ENCODE data around the gene DBR1.

DBR1 gene, protein sequence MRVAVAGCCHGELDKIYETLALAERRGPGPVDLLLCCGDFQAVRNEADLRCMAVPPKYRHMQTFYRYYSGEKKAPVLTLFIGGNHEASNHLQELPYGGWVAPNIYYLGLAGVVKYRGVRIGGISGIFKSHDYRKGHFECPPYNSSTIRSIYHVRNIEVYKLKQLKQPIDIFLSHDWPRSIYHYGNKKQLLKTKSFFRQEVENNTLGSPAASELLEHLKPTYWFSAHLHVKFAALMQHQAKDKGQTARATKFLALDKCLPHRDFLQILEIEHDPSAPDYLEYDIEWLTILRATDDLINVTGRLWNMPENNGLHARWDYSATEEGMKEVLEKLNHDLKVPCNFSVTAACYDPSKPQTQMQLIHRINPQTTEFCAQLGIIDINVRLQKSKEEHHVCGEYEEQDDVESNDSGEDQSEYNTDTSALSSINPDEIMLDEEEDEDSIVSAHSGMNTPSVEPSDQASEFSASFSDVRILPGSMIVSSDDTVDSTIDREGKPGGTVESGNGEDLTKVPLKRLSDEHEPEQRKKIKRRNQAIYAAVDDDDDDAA

GRCh38 chr3:138174421-138175131, at the start of gene DBR1:
DBR1 (minus strand) TSS chr3:138174921; CDS start chr3:138174795, 126 bp downstream.
- peak; percentile 36 to 58 (median 48) for DNase-seq

DNA sequence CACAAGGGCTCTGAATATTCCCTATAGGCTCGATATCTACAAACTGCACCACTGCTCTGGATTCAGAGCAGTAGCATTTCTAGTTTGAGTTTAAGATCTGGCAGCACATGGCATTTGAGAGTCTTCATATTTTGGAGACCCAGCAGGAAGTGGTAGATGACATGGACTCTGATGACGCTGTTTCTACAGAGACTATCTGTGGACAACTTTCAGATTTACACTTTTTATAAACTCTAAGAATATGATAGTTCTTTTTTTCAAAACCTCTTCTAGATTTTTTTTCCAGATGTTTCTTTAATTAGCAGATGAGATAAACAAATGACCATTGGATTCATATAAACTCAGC, 48.2 kb upstream of the DBR1 start:
- DNase-seq: no peak

DNA sequence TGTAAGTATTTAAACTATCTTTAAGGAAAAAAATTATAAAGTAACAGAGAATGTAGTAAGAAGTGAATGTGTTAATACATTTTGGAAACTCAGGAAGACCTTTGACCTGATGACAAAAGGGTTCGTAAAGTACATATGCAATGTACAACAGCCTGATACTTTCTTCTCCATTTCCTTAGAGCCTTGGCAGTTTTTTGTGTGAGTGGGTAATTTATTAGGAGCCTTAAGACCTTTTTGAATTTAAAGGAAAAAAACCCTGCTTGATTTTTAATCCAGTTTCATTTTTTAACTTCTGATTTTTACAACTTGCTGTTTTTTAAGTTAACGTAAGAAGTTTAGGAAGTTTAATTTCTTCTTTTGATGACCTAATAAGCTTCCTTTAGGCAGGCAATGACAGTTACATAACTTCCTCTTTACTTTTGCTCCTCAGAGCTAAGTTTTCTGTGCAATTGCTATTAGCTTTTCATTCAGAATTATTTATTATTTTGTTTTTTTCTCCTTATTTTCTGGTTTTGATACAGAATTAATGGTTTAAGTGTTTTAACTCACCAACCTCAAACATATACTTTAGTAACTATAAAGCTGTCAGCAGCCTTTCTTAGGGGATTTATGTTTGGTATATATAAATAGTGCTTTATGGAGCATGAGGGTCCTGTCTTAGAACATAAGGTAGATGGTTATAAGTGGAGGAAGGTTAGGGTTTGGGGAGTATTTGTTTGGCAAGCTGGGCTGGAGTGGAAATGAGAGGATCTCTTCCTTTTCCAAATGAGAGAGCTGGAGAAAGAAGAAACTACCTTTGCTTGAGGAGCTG, 47.6 kb upstream of the DBR1 start:
- no peak for DNase-seq

DNA sequence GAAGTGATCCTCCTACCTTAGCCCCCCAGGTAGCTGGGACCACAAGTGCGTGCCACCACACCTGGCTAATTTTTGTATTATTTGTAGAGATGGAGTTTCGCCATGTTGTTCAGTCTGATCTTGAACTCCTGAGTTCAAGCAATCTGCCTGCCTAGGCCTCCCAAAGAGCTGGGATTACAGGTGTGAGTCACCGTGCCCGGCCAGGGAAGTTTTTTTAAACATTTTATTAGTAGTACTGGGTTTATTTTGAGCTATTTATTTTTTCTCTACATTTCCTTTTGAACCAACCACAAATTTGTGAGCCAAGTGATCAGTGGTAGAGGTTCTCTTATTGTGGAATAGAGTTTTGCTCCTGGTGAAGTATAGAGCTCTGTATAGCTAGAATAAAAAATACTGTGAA, 46.1 kb upstream of the DBR1 start:
- no peak for DNase-seq

GRCh38 chr3:138220242-138220641, 45.5 kb upstream of the DBR1 start:
- no peak for DNase-seq

DNA sequence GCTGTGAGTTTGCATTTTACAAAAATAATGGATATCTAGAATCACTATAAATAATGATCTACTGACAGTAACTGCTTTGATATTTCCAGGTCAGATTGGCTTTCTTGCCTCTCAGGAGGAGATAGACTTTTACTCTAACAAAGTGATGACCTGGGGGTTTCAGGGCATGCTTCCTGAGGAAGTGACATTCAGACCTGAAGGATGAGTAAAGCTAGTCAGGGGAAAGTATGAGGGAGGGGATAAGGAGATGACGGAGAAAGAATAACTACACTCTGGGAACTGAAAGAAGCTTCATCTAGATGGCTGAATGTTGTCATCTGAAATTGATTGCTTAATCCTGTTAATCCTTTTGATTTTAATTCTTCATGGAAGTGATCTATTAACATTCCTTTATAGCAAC, 44.5 kb upstream of the DBR1 start:
- no peak for DNase-seq

DNA sequence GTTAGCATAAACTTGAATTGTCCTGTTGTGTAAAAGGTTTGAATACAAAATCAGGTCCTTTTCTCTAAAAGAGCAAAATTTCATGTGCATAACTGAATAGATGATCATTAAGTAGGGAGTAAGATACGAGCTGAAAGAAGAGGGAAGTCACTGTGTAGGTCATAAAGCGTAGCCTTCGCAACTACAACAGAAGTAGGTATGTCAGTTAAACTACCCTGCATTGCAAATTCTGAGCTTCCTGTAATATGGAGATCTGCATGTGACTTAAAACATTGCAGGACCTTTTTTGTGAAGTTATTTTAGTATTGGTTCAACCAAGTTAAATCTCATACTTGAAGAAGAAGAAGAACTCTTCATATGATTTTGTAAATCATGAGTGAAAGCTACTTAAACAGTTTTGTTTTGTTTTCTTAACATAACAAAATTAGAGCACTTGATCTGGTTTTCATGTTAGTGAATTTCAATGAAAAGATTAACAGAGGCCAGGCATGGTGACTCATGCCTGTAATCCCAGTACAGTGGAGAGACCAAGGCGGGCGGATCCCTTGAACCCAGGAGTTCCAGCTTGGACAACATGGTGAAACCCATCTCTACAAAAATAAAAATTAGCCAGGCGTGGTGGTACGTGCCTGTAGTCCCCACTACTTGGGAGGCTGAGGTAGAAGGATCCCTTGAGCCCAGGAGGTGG, 38.8 kb upstream of the DBR1 start:
- DNase-seq: no peak

DNA sequence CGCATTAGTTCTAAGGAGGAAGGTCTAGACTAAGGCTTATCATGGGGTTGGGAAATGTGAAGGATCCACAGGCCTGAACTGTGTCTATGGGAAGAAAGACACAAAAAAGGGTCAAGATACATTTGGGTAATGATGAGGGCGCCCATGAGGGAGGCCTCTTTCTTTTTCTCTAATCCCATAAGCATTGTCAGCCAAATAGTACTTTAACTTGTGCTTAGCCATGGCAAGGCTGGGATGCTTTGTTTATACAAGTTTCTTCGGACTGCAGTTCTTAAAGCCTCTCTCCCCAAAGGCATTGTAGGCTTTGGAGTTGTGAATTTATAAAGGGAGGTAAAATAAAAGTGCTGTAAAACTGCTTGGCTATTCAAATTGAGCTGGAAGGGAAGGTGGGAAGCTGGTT, 35.8 kb upstream of the DBR1 start:
- no peak for DNase-seq

- no peak for DNase-seq
Observed at GRCh38 chr3:138206196-138206595, 31.5 kb upstream of the DBR1 start.

DNA sequence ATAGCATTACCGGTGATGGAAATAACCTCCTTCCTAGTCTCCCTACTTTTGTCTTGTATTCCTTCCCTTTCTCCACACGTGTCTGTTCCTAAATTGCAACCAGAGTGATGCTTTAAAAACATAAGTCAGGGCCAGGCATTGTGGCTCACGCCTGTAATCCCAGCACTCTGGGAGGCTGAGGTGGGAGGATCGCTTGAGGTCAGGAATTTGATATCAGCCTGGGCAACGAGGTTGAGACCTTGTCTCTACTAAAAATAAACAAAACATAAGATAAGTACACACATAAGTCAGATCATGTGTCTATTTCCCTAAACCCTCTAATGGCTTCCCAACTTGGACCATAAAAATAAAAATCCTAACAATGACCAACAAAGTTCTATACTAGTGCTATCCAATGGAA, 30.8 kb upstream of the DBR1 start:
- no peak for DNase-seq

DNA sequence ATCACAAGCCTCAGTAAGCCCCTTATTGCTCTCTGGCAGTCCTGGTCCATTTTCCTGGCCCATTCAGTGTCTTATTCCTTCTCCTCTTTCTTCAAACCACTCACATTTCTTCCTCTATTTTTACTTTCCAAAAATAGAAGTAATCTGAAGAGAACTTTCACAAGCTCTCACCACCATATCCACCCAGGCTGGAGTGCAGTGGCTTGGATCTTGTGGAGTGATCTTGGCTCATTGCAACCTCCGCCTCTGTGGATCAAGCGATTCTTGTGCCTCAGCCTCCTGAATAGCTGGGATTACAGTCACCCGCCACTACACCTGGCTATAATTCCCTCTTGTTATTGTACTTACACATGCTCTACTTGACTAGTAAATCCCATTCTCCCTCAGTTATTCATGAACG, 29.2 kb upstream of the DBR1 start:
- no peak for DNase-seq

DNA sequence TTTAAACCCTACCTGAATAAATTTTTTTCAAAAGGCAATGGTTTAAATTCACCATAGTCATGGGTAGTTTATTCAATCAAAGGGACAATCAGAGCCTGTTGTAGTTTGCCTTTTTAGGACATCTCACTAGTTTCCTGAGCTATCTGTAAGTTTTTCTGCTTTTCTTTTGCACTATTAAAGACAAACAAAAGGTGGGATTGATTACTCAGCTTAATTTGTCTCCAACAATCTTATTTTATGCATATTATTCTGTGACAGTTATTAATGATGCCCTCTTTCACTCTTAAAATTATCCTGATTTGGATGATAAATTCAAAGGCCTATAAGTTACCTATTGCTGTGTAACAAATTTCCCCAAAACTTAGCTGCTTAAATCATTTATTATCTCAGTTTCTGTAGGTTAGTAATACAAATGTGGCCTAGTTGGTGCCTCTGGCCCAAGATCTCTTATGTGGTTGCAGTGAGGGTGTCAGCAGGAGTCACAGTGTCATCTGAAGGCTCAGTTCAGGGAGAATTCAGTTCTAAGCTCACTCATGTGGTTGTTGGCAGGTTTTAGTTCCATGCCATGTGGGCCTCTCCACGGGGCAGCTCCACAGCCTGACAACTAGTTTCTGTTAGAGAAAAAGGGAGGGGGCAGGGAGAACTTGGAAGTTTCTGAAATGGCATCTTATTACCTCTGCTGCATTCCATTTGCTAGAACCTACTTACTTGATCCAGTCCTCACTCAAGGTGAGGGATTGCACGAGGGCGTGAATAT, 28.4 kb upstream of the DBR1 start:
- no peak for DNase-seq

DNA sequence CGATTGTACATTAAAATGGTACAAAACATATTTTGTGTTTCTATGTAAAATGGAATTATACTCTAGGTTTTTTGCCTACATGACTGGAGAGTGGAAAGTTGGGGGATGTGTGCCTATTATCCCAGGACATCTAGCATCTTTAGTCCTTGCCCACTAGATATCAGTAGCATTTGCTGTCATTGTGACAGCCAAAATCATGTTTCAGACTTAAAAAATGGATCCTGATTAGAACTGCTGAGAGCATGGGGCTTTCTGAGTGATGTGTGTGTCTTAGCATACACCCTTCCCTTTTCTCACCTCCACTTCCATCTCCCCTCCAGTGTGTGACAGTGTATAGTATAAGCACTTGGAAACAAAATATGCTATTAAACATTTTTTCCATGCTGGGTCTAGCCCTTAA, 25.7 kb upstream of the DBR1 start:
- no peak for DNase-seq

- DNase-seq: no peak
Observed at GRCh38 chr3:138199851-138200250, 25.1 kb upstream of the DBR1 start.

GRCh38 chr3:138197524-138197923, 22.8 kb upstream of the DBR1 start:
- DNase-seq: no peak

DNA sequence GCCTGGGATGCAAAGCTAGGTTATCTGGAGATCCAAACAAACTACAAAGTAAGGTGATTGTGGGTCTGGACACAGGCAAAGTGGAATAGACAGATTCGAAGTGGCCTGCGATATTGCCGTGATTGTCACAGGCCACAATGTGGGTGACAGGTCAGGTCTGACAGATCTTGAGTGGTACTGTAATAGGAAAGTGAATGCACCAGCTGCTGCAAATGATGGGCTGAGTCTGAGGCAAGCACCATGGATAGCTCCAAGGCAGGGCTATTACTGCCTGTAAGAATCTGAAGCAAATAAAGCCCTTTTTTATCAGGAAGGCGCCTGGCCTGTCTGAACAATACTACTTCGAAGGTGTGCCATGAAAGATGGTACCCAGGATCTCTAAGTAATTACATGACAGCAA, 22.3 kb upstream of the DBR1 start:
- no peak for DNase-seq

DNA sequence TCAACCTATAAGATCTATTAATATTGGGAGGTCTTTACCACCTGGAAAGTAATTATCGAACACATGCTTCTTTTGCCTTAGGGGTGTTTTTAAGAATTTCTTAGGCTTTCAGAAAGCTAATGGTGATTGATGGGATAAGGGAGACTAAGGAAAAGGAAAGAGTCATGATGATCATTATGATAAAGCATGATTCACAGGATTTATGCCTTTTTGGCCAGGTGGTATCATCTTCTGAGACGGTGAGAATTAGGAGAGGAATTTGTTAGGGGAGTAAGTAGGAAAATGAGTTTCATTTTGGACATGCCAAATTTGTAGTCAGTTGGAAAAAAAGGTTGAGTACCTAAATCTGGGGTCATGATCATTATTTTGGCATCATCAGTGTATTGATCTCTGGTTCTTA, 21.3 kb upstream of the DBR1 start:
- no peak for DNase-seq

- no peak for DNase-seq
Observed at GRCh38 chr3:138195481-138195880, 20.8 kb upstream of the DBR1 start.

DNA sequence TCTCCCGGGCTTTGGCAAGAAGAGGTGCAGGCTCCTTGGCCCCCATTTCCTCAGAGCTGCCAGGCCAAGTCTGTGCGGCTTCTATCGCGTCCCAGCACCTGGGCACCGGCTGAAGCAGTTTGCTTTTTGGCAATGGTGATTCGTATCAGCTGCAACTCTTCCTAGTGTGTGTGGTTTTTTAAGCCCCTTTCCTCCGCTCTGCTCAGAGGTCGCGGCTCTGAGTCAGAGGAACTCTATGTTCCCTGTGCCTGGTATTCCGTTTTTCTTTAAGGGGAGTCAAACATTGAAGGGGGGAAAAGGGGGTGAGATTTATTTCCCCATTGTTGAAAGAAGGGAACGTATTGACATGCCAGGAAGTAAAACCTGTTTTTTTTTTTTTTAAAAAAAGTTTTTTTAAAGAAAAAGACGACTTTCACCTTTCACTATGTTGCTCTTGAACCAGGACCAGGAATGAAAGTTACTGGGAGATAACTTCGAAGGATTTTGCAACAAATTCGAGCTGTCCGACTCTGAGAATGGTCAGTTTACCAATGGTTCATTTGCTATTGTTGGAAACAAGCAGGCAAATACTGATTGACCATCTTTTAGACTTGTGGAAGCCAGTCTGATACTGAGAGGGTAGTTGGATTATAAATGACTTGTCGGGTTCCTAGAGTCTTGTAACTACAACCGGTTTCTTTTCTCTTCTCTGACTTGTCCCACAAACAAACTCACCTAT, 13.5 kb upstream of the DBR1 start:
- no peak for DNase-seq

- peak in 1 of 4 experiments; percentile 50 for DNase-seq
Observed at GRCh38 chr3:138187296-138188012, 12.7 kb upstream of the DBR1 start, which contains the start of gene ARMC8. ARMC8 (plus strand) TSS chr3:138187301; CDS start chr3:138187555, 254 bp downstream.
